IMR-90 (cell line): ENCODE data around the gene HNRNPLL. TPM values are rescaled to one million over a fixed set of nuclear protein-coding genes. Genes with fewer than 3 reads are reported as not detected.

Source experiments
- ATAC-seq: fragments of 200-7000 bp; cut with Tn5 transposase; 2 replicates; pipeline ENCODE4 v1.9.1; 2020; ENCODE audit warnings: low read depth, mild to moderate bottlenecking, moderate library complexity
- BruUV-seq: library from RNA; stranded (reverse); fragments of 400-500 nt; replicated peaks from 2 replicates; lab custom pipeline; 2021; lab: Mats Ljungman, UMichigan
- CTCF ChIA-PET: fragments of 300-600 bp; formaldehyde crosslinking; extraction: SDS; loops from one replicate; lab custom pipeline; 2021; ENCODE audit warnings: antibody characterized with exemption; lab: Yijun Ruan, JAX
- POLR2A ChIA-PET: fragments of 300-600 bp; sonication (Branson Sonifier 250); formaldehyde crosslinking; loops from one replicate; lab custom pipeline; 2022; ENCODE audit warnings: antibody characterized with exemption; ENCODE audit not compliant: unreplicated experiment; lab: Charles Lee
- DNase-seq: peaks from one replicate; pipeline ENCODE4 v3.0.0; 2013
- H2AFZ ChIP-seq: replicated peaks from 2 replicates; pipeline ENCODE3; 2013; ENCODE audit warnings: low read length, mild to moderate bottlenecking; ENCODE audit not compliant: poor library complexity
- H2AK5ac ChIP-seq: 2 replicates; pipeline ENCODE4 v1.6.1; 2013; ENCODE audit warnings: low read depth, low read length, inconsistent platforms
- H2AK9ac ChIP-seq: replicated peaks from 2 replicates; pipeline ENCODE3; 2013; ENCODE audit warnings: mild to moderate bottlenecking, low read depth, low read length, moderate library complexity; ENCODE audit not compliant: poor library complexity
- H2BK120ac ChIP-seq: 2 replicates; pipeline ENCODE4 v1.6.1; 2013; ENCODE audit warnings: low read depth, low read length, inconsistent platforms
- H2BK15ac ChIP-seq: 3 replicates; pipeline ENCODE4 v1.6.1; 2013; ENCODE audit warnings: low read depth, low read length, inconsistent platforms
- H2BK20ac ChIP-seq: 2 replicates; pipeline ENCODE4 v1.6.1; 2013; ENCODE audit warnings: low read depth, mild to moderate bottlenecking, inconsistent platforms, low read length, moderate library complexity
- H2BK5ac ChIP-seq: 2 replicates; pipeline ENCODE4 v1.6.1; 2013; ENCODE audit warnings: mild to moderate bottlenecking, low read depth, low read length, inconsistent platforms; ENCODE audit not compliant: poor library complexity, severe bottlenecking
- H3K14ac ChIP-seq: replicated peaks from 2 replicates; pipeline ENCODE4 v1.6.1; 2013; ENCODE audit warnings: low read depth, low read length, inconsistent platforms
- H3K18ac ChIP-seq: 2 replicates; pipeline ENCODE4 v1.6.1; 2013; ENCODE audit warnings: low read depth, low read length, control low read depth
- H3K23ac ChIP-seq: 2 replicates; pipeline ENCODE4 v1.6.1; 2013; ENCODE audit warnings: low read depth, low read length, inconsistent platforms
- H3K27ac ChIP-seq: 2 replicates; pipeline ENCODE4 v1.5.1; 2013; ENCODE audit warnings: mild to moderate bottlenecking, control low read depth, low read length; ENCODE audit not compliant: insufficient read depth
- H3K27me3 ChIP-seq: 2 replicates; pipeline ENCODE4 v1.6.1; 2013; ENCODE audit warnings: low read length; ENCODE audit not compliant: control insufficient read depth, insufficient read depth
- H3K36me3 ChIP-seq: 2 replicates; pipeline ENCODE4 v1.6.1; 2013; ENCODE audit warnings: low read length, mixed read lengths; ENCODE audit not compliant: control insufficient read depth, insufficient read depth
- H3K4ac ChIP-seq: 2 replicates; pipeline ENCODE4 v1.6.1; 2013; ENCODE audit warnings: low read depth, low read length, inconsistent platforms
- H3K4me1 ChIP-seq: 2 replicates; pipeline ENCODE4 v1.6.1; 2013; ENCODE audit warnings: low read length, mixed read lengths; ENCODE audit not compliant: control insufficient read depth, insufficient read depth
- H3K4me2 ChIP-seq: 2 replicates; pipeline ENCODE4 v1.6.1; 2013; ENCODE audit warnings: low read depth, mild to moderate bottlenecking, control low read depth, low read length, moderate library complexity
- H3K4me3 ChIP-seq: 2 replicates; pipeline ENCODE4 v1.5.1; 2013; ENCODE audit warnings: low read depth, mild to moderate bottlenecking, control low read depth, low read length, moderate library complexity; ENCODE audit not compliant: insufficient read depth
- H3K56ac ChIP-seq: 2 replicates; pipeline ENCODE4 v1.6.1; 2013; ENCODE audit warnings: low read length, inconsistent platforms; ENCODE audit not compliant: insufficient read depth; ENCODE audit errors: extremely low read depth
- H3K79me1 ChIP-seq, 2 experiments: 2 replicates each; pipeline ENCODE4 v1.6.1; 2013; ENCODE audit warnings: low read length in 2 of 2, inconsistent platforms in 1 of 2, low read depth in 1 of 2
- H3K9ac ChIP-seq: 2 replicates; pipeline ENCODE4 v1.6.1; 2013; ENCODE audit warnings: low read depth, low read length, control low read depth
- H3K9me1 ChIP-seq: 2 replicates; pipeline ENCODE4 v1.6.1; 2013; ENCODE audit warnings: low read length, inconsistent platforms; ENCODE audit not compliant: insufficient read depth
- H3K9me3 ChIP-seq: 2 replicates; pipeline ENCODE4 v1.6.1; 2013; ENCODE audit warnings: low read length; ENCODE audit not compliant: control insufficient read depth, insufficient read depth
- H4K20me1 ChIP-seq: 2 replicates; pipeline ENCODE4 v1.6.1; 2013; ENCODE audit warnings: low read length, inconsistent platforms; ENCODE audit not compliant: insufficient read depth
- H4K5ac ChIP-seq: 2 replicates; pipeline ENCODE4 v1.6.1; 2013; ENCODE audit warnings: mild to moderate bottlenecking, low read depth, low read length, control low read depth
- H4K8ac ChIP-seq, 2 experiments: 2 replicates each; pipeline ENCODE4 v1.6.1; 2013; ENCODE audit warnings: low read depth in 2 of 2, low read length in 2 of 2, control low read depth in 1 of 2, inconsistent platforms in 1 of 2
- H4K91ac ChIP-seq: 2 replicates; pipeline ENCODE4 v1.6.1; 2013; ENCODE audit warnings: low read depth, low read length, inconsistent platforms; ENCODE audit not compliant: insufficient read depth
- CEBPB ChIP-seq: IDR thresholded peaks from 2 replicates; pipeline ENCODE4 v1.6.1; 2012; ENCODE audit warnings: low read depth, low read length, improper control_type of control experiment
- SMC3 ChIP-seq: fragments of 150-350 bp; IDR thresholded peaks from 2 replicates; pipeline ENCODE4 v1.6.1; 2016; ENCODE audit warnings: low read depth, mild to moderate bottlenecking, antibody characterized with exemption, low read length, moderate library complexity
- WGBS, 2 experiments: methylation state at CpG; one replicate each; pipeline versions ENCODE4 v1.1.5 to v1.1.7; 2013; ENCODE audit warnings: missing lambda C conversion rate in 2 of 2; ENCODE audit not compliant: insufficient read length in 1 of 2; ENCODE audit errors: extremely low coverage in 2 of 2; 5-methylcytosine and 5-hydroxymethylcytosine counted together
- dilution Hi-C: fragments of 300-500 bp; cut with HindIII; formaldehyde crosslinking; loops from one replicate; pipeline ENCODE4 v1.14.3; 2018; ENCODE audit warnings: low sequenced_read_pairs; ENCODE audit not compliant: unreplicated experiment
- in situ Hi-C: fragments of 300-500 bp; cut with MboI; formaldehyde crosslinking; loops from 3 replicates; pipeline ENCODE4 v1.14.3; 2019; ENCODE audit warnings: low sequenced_read_pairs, inconsistent platforms, mixed read lengths
- intact Hi-C: fragments of 100-400 bp; cut with micrococcal nuclease; formaldehyde crosslinking; loops from 2 replicates; pipeline ENCODE4 v1.10.0; 2022
- polyA plus RNA-seq, 3 experiments: library from polyadenylated mRNA; depleted of rRNA; stranded (reverse); fragments of >200 nt; gene quantifications; 2 replicates each; pipeline ENCODE4 v1.2.3, GENCODE V29; 2012; ENCODE audit warnings: low replicate concordance in 1 of 3
- total RNA-seq: library from RNA; depleted of rRNA; stranded (reverse); fragments of >200 nt; gene quantifications from 2 replicates; pipeline ENCODE4 v1.2.3, GENCODE V29; 2012

Gene HNRNPLL
- total and polyA plus RNA-seq, 2 of the 4 experiments (the other 2 are of a cell fraction): 23.7 to 53.1 TPM

DNA sequence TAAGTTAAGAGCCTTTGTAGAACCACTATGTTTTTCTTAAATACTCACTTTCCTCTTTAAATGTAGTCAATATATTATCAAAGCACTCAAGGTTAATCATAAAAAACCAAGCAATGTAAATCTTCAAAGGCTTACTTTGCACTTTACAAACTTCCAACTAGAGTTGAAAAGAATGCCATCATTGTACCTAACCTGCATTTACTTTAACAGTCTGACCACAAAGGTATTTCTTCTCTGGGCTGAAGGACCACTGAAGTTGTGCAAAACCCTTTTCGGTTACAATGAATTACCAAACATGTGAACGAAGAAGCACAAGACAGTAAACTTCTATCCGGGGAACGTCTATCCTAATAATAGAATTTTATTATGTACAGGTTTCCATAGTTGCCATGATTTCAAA, 3.0 kb downstream of the HNRNPLL start:
- Histone ChIP-seq H2AK5ac (no peak overlapping the region), H3K9ac (0 out of 2 replicates have a peak overlapping the region, but pooled peaks have one; percentile 33), H2BK5ac (no peak overlapping the region), H3K9me3 (no peaks in the 10 kb centered on the region), H4K5ac (no peak overlapping the region), H3K4ac (no peak overlapping the region), H3K27me3 (no peaks in the 10 kb centered on the region), H3K18ac (no peak overlapping the region), H2AK9ac (no peak overlapping the region), H3K4me2 (peak overlapping the region; percentile 95), H4K20me1 (peaks cover 62% of the 10 kb centered on the region), H4K91ac (no peak overlapping the region), H2BK20ac (no peak overlapping the region), H2AFZ (no peak overlapping the region), H3K9me1 (peaks cover 3% of the 10 kb centered on the region), H3K4me1 (peaks cover 11% of the 10 kb centered on the region), H2BK15ac (no peak overlapping the region), H2BK120ac (no peak overlapping the region), H3K23ac (peak overlapping the region; percentile 91), H3K4me3 (peak overlapping the region; percentile 28), H3K56ac (peak overlapping the region; percentile 24; the same call in 1 of the 2 replicates), H3K14ac (peak overlapping the region; percentile 51; the same call in 1 of the 2 replicates), H3K36me3 (peaks cover 2% of the 10 kb centered on the region), H4K8ac (no peak overlapping the region), H3K27ac (no peak overlapping the region), H3K79me1 (peaks cover 0 to 40% of the 10 kb centered on the region in 2 experiments; a peak in 2 of 4 replicates)
- POLR2A ChIA-PET: no interaction called here
- DNase-seq (no peak), ATAC-seq (no peak)
- in situ Hi-C loops (loop anchor here (5.0 kb wide), 1 partner anchor 123 kb away; no protein-coding TSS in a partner anchor), dilution Hi-C loops (no loop called here), intact Hi-C loops (loop anchor here (2.0 kb wide), 1 partner anchor 15 kb away; no protein-coding TSS in a partner anchor)
- no CpG with 5 or more reads among the region's 4 CpGs for WGBS, 2 experiments
- TF ChIP-seq SMC3: no peak
- TF ChIP-seq CEBPB: peak; percentile 19; the same call in 1 of the 2 replicates
- no TSS peak for BruUV-seq
- CTCF ChIA-PET: interaction anchor here (2.2 kb wide), 1 partner anchor 18 kb away, joined by 10 read pairs; no protein-coding TSS in a partner anchor
